ENCODE results near the gene SCN1A.

Gene SCN1A

GRCh38 chr2:166088634-166089033 lies 39.2 kb downstream of the SCN1A start:
- Histone ChIP-seq H3K36me3 (ENCODE audit: control insufficient read depth in 1 of 2, insufficient read depth in 2 of 2, low read length in 2 of 2) (no peaks in the 10 kb centered on the region), H3K9ac (ENCODE audit: low read depth in 1 of 2, low read length in 2 of 2) (no peak overlapping the region), H3K27ac (ENCODE audit: low read depth, low read length) (no peak overlapping the region), H3K9me3 (ENCODE audit: control insufficient read depth in 1 of 2, low read length in 2 of 2) (no peaks in the 10 kb centered on the region), H3K4me1 (ENCODE audit: control insufficient read depth in 1 of 2, insufficient read depth in 2 of 2, low read length in 2 of 2) (no peaks in the 10 kb centered on the region), H3K4me3 (ENCODE audit: low read depth in 1 of 2, low read length in 2 of 2) (no peak overlapping the region), H3K27me3 (ENCODE audit: control insufficient read depth in 1 of 2, insufficient read depth in 2 of 2, low read length in 2 of 2) (peaks cover 0 to 2% of the 10 kb centered on the region in 2 donors)

GRCh38 chr2:166084301-166084700 lies 43.5 kb downstream of the SCN1A start:
- H3K9me3 ChIP-seq (ENCODE audit: control insufficient read depth in 1 of 2, low read length in 2 of 2), result no peaks in the 10 kb centered on the region
- H3K4me3 ChIP-seq (ENCODE audit: low read depth in 1 of 2, low read length in 2 of 2), result no peak overlapping the region
- no peak overlapping the region for H3K9ac ChIP-seq (ENCODE audit: low read depth in 1 of 2, low read length in 2 of 2)
- H3K27ac ChIP-seq (ENCODE audit: low read depth, low read length), result no peak overlapping the region
- no peaks in the 10 kb centered on the region for H3K36me3 ChIP-seq (ENCODE audit: control insufficient read depth in 1 of 2, insufficient read depth in 2 of 2, low read length in 2 of 2)
- peaks cover 0 to 2% of the 10 kb centered on the region in 2 donors for H3K27me3 ChIP-seq (ENCODE audit: control insufficient read depth in 1 of 2, insufficient read depth in 2 of 2, low read length in 2 of 2)
- H3K4me1 ChIP-seq (ENCODE audit: control insufficient read depth in 1 of 2, insufficient read depth in 2 of 2, low read length in 2 of 2), result no peaks in the 10 kb centered on the region

GRCh38 chr2:166082736-166083135 lies 45.1 kb downstream of the SCN1A start:
- Histone ChIP-seq H3K9me3 (ENCODE audit: control insufficient read depth in 1 of 2, low read length in 2 of 2) (no peaks in the 10 kb centered on the region), H3K9ac (ENCODE audit: low read depth in 1 of 2, low read length in 2 of 2) (no peak overlapping the region), H3K36me3 (ENCODE audit: control insufficient read depth in 1 of 2, insufficient read depth in 2 of 2, low read length in 2 of 2) (no peaks in the 10 kb centered on the region), H3K27ac (ENCODE audit: low read depth, low read length) (no peak overlapping the region), H3K27me3 (ENCODE audit: control insufficient read depth in 1 of 2, insufficient read depth in 2 of 2, low read length in 2 of 2) (peaks cover 0 to 2% of the 10 kb centered on the region in 2 donors), H3K4me1 (ENCODE audit: control insufficient read depth in 1 of 2, insufficient read depth in 2 of 2, low read length in 2 of 2) (no peaks in the 10 kb centered on the region), H3K4me3 (ENCODE audit: low read depth in 1 of 2, low read length in 2 of 2) (no peak overlapping the region)

- Histone ChIP-seq H3K9ac (ENCODE audit: low read depth in 1 of 2, low read length in 2 of 2) (no peak overlapping the region), H3K9me3 (ENCODE audit: control insufficient read depth in 1 of 2, low read length in 2 of 2) (no peaks in the 10 kb centered on the region), H3K27ac (ENCODE audit: low read depth, low read length) (no peak overlapping the region), H3K27me3 (ENCODE audit: control insufficient read depth in 1 of 2, insufficient read depth in 2 of 2, low read length in 2 of 2) (peaks cover 0 to 2% of the 10 kb centered on the region in 2 donors), H3K36me3 (ENCODE audit: control insufficient read depth in 1 of 2, insufficient read depth in 2 of 2, low read length in 2 of 2) (no peaks in the 10 kb centered on the region), H3K4me1 (ENCODE audit: control insufficient read depth in 1 of 2, insufficient read depth in 2 of 2, low read length in 2 of 2) (no peaks in the 10 kb centered on the region), H3K4me3 (ENCODE audit: low read depth in 1 of 2, low read length in 2 of 2) (no peak overlapping the region)
Observed at GRCh38 chr2:166081852-166082251, 46.0 kb downstream of the SCN1A start.

GRCh38 chr2:166081131-166081632 lies 46.6 kb downstream of the SCN1A start:
- H3K27me3 ChIP-seq (ENCODE audit: control insufficient read depth in 1 of 2, insufficient read depth in 2 of 2, low read length in 2 of 2), result no peaks in the 10 kb centered on the region
- H3K4me1 ChIP-seq (ENCODE audit: control insufficient read depth in 1 of 2, insufficient read depth in 2 of 2, low read length in 2 of 2), result no peaks in the 10 kb centered on the region
- no peak overlapping the region for H3K27ac ChIP-seq (ENCODE audit: low read depth, low read length)
- no peak overlapping the region for H3K4me3 ChIP-seq (ENCODE audit: low read depth in 1 of 2, low read length in 2 of 2)
- no peaks in the 10 kb centered on the region for H3K9me3 ChIP-seq (ENCODE audit: control insufficient read depth in 1 of 2, low read length in 2 of 2)
- no peak overlapping the region for H3K9ac ChIP-seq (ENCODE audit: low read depth in 1 of 2, low read length in 2 of 2)
- no peaks in the 10 kb centered on the region for H3K36me3 ChIP-seq (ENCODE audit: control insufficient read depth in 1 of 2, insufficient read depth in 2 of 2, low read length in 2 of 2)

- no peaks in the 10 kb centered on the region for H3K27me3 ChIP-seq (ENCODE audit: control insufficient read depth in 1 of 2, insufficient read depth in 2 of 2, low read length in 2 of 2)
- H3K4me3 ChIP-seq (ENCODE audit: low read depth in 1 of 2, low read length in 2 of 2), result no peak overlapping the region
- no peak overlapping the region for H3K9ac ChIP-seq (ENCODE audit: low read depth in 1 of 2, low read length in 2 of 2)
- H3K4me1 ChIP-seq (ENCODE audit: control insufficient read depth in 1 of 2, insufficient read depth in 2 of 2, low read length in 2 of 2), result no peaks in the 10 kb centered on the region
- no peaks in the 10 kb centered on the region for H3K9me3 ChIP-seq (ENCODE audit: control insufficient read depth in 1 of 2, low read length in 2 of 2)
- no peak overlapping the region for H3K27ac ChIP-seq (ENCODE audit: low read depth, low read length)
- no peaks in the 10 kb centered on the region for H3K36me3 ChIP-seq (ENCODE audit: control insufficient read depth in 1 of 2, insufficient read depth in 2 of 2, low read length in 2 of 2)
Observed at GRCh38 chr2:166074430-166074829, 53.4 kb downstream of the SCN1A start.

- no peak overlapping the region for H3K9ac ChIP-seq (ENCODE audit: low read depth in 1 of 2, low read length in 2 of 2)
- H3K27me3 ChIP-seq (ENCODE audit: control insufficient read depth in 1 of 2, insufficient read depth in 2 of 2, low read length in 2 of 2), result no peaks in the 10 kb centered on the region
- H3K9me3 ChIP-seq (ENCODE audit: control insufficient read depth in 1 of 2, low read length in 2 of 2), result no peaks in the 10 kb centered on the region
- no peaks in the 10 kb centered on the region for H3K36me3 ChIP-seq (ENCODE audit: control insufficient read depth in 1 of 2, insufficient read depth in 2 of 2, low read length in 2 of 2)
- no peak overlapping the region for H3K27ac ChIP-seq (ENCODE audit: low read depth, low read length)
- H3K4me1 ChIP-seq (ENCODE audit: control insufficient read depth in 1 of 2, insufficient read depth in 2 of 2, low read length in 2 of 2), result no peaks in the 10 kb centered on the region
- no peak overlapping the region for H3K4me3 ChIP-seq (ENCODE audit: low read depth in 1 of 2, low read length in 2 of 2)
Observed at GRCh38 chr2:166074011-166074410, 53.8 kb downstream of the SCN1A start.

GRCh38 chr2:166070231-166070630 lies 57.6 kb downstream of the SCN1A start:
- H3K4me1 ChIP-seq (ENCODE audit: control insufficient read depth in 1 of 2, insufficient read depth in 2 of 2, low read length in 2 of 2), result no peaks in the 10 kb centered on the region
- no peak overlapping the region for H3K9ac ChIP-seq (ENCODE audit: low read depth in 1 of 2, low read length in 2 of 2)
- no peaks in the 10 kb centered on the region for H3K36me3 ChIP-seq (ENCODE audit: control insufficient read depth in 1 of 2, insufficient read depth in 2 of 2, low read length in 2 of 2)
- H3K27me3 ChIP-seq (ENCODE audit: control insufficient read depth in 1 of 2, insufficient read depth in 2 of 2, low read length in 2 of 2), result no peaks in the 10 kb centered on the region
- H3K4me3 ChIP-seq (ENCODE audit: low read depth in 1 of 2, low read length in 2 of 2), result no peak overlapping the region
- no peaks in the 10 kb centered on the region for H3K9me3 ChIP-seq (ENCODE audit: control insufficient read depth in 1 of 2, low read length in 2 of 2)
- H3K27ac ChIP-seq (ENCODE audit: low read depth, low read length), result no peak overlapping the region

GRCh38 chr2:166068981-166069380 lies 58.8 kb downstream of the SCN1A start:
- H3K36me3 ChIP-seq (ENCODE audit: control insufficient read depth in 1 of 2, insufficient read depth in 2 of 2, low read length in 2 of 2), result no peaks in the 10 kb centered on the region
- H3K27ac ChIP-seq (ENCODE audit: low read depth, low read length), result no peak overlapping the region
- H3K27me3 ChIP-seq (ENCODE audit: control insufficient read depth in 1 of 2, insufficient read depth in 2 of 2, low read length in 2 of 2), result no peaks in the 10 kb centered on the region
- H3K4me1 ChIP-seq (ENCODE audit: control insufficient read depth in 1 of 2, insufficient read depth in 2 of 2, low read length in 2 of 2), result no peaks in the 10 kb centered on the region
- H3K4me3 ChIP-seq (ENCODE audit: low read depth in 1 of 2, low read length in 2 of 2), result no peak overlapping the region
- H3K9ac ChIP-seq (ENCODE audit: low read depth in 1 of 2, low read length in 2 of 2), result no peak overlapping the region
- no peaks in the 10 kb centered on the region for H3K9me3 ChIP-seq (ENCODE audit: control insufficient read depth in 1 of 2, low read length in 2 of 2)

- Histone ChIP-seq H3K4me3 (ENCODE audit: low read depth in 1 of 2, low read length in 2 of 2) (no peak overlapping the region), H3K36me3 (ENCODE audit: control insufficient read depth in 1 of 2, insufficient read depth in 2 of 2, low read length in 2 of 2) (no peaks in the 10 kb centered on the region), H3K9ac (ENCODE audit: low read depth in 1 of 2, low read length in 2 of 2) (no peak overlapping the region), H3K27ac (ENCODE audit: low read depth, low read length) (no peak overlapping the region), H3K27me3 (ENCODE audit: control insufficient read depth in 1 of 2, insufficient read depth in 2 of 2, low read length in 2 of 2) (no peaks in the 10 kb centered on the region), H3K4me1 (ENCODE audit: control insufficient read depth in 1 of 2, insufficient read depth in 2 of 2, low read length in 2 of 2) (no peaks in the 10 kb centered on the region), H3K9me3 (ENCODE audit: control insufficient read depth in 1 of 2, low read length in 2 of 2) (no peaks in the 10 kb centered on the region)
Observed at GRCh38 chr2:166067229-166067628, 60.6 kb downstream of the SCN1A start.

- Histone ChIP-seq H3K9ac (ENCODE audit: low read depth in 1 of 2, low read length in 2 of 2) (no peak overlapping the region), H3K27ac (ENCODE audit: low read depth, low read length) (no peak overlapping the region), H3K4me1 (ENCODE audit: control insufficient read depth in 1 of 2, insufficient read depth in 2 of 2, low read length in 2 of 2) (no peaks in the 10 kb centered on the region), H3K4me3 (ENCODE audit: low read depth in 1 of 2, low read length in 2 of 2) (no peak overlapping the region), H3K27me3 (ENCODE audit: control insufficient read depth in 1 of 2, insufficient read depth in 2 of 2, low read length in 2 of 2) (no peaks in the 10 kb centered on the region), H3K36me3 (ENCODE audit: control insufficient read depth in 1 of 2, insufficient read depth in 2 of 2, low read length in 2 of 2) (no peaks in the 10 kb centered on the region), H3K9me3 (ENCODE audit: control insufficient read depth in 1 of 2, low read length in 2 of 2) (no peaks in the 10 kb centered on the region)
Observed at GRCh38 chr2:166060191-166060590, 67.6 kb downstream of the SCN1A start.
